HUES48 (cell line): ENCODE measurements around the gene MMP14.
"Not testable (repeated sequence)": the region's sequence is repeated elsewhere in the genome, so short reads cannot be mapped to it uniquely, and the experiment has no call there.

Source experiments
- H3K27ac ChIP-seq: one replicate; pipeline ENCODE4 v1.7.0; 2013; ENCODE audit warnings: low read depth, low read length, inconsistent platforms
- H3K27me3 ChIP-seq: 2 replicates; pipeline ENCODE4 v1.6.1; 2013; ENCODE audit warnings: mild to moderate bottlenecking, low read length; ENCODE audit not compliant: control insufficient read depth, insufficient read depth
- H3K36me3 ChIP-seq: 2 replicates; pipeline ENCODE4 v1.6.1; 2013; ENCODE audit warnings: low read length; ENCODE audit not compliant: control insufficient read depth, insufficient read depth
- H3K4me1 ChIP-seq: 2 replicates; pipeline ENCODE4 v1.6.1; 2013; ENCODE audit warnings: mild to moderate bottlenecking, low read length; ENCODE audit not compliant: control insufficient read depth, insufficient read depth
- H3K4me3 ChIP-seq: 2 replicates; pipeline ENCODE4 v1.5.1; 2013; ENCODE audit warnings: mild to moderate bottlenecking, low read depth, low read length
- H3K9ac ChIP-seq: 2 replicates; pipeline ENCODE4 v1.6.1; 2013; ENCODE audit warnings: mild to moderate bottlenecking, low read depth, low read length, moderate library complexity
- H3K9me3 ChIP-seq: 2 replicates; pipeline ENCODE4 v1.6.1; 2013; ENCODE audit warnings: low read length; ENCODE audit not compliant: control insufficient read depth, insufficient read depth

MMP14 gene

DNA sequence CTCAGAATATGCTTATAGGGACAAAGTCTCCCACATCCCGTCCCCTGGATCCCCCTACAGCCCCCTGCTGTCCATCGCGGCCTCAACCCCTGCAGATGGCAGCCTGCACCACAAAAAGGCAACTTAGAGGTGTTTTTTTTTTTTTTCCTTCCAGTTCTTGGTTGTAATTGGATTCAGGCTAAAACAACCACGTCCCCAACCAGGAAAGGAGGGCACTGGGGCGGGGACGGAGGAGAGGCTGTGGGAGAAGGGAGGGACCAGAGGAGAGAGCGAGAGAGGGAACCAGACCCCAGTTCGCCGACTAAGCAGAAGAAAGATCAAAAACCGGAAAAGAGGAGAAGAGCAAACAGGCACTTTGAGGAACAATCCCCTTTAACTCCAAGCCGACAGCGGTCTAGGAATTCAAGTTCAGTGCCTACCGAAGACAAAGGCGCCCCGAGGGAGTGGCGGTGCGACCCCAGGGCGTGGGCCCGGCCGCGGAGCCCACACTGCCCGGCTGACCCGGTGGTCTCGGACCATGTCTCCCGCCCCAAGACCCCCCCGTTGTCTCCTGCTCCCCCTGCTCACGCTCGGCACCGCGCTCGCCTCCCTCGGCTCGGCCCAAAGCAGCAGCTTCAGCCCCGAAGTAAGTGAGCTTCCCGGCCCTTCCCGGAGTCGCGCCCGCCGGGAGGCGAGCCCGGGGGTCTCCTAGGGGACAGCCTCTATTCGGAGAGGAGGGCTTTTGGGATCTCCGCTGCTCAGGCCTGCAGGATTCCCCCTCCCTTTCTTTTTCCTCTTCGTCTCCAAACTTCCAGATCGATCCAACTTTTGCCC is at the start of gene MMP14:
Gene MMP14 (plus strand): TSS at position 285 of the 813 bp plus-strand sequence. CDS start 233 bp downstream, at position 518.
- Histone ChIP-seq H3K4me3 (peak within 1 kb of the TSS; percentile 85), H3K9ac (peak within 1 kb of the TSS; percentile 72), H3K36me3 (peaks cover 36% of the 10 kb centered on the region), H3K27ac (peak within 1 kb of the TSS; percentile 72), H3K4me1 (peaks cover 22% of the 10 kb centered on the region), H3K9me3 (no peaks in the 10 kb centered on the region), H3K27me3 (no peaks in the 10 kb centered on the region)

DNA sequence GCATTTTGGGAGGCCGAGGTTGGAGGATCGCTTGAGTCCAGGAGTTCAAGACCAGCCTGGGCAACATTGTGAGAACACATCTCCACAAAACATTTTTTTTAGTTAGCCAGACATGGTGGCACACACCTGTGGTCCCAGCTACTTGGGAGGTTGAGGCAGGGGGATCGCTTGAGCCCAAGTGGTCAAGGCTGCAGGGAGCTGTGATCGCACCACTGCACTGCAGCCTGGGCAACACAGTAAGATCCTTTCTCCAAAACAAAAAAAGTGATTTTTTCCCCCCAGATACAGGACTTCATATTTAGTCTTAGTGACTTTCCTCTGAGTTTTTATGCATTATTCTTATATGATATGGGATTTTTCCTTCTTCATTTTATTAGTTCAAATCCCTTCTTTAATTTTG is 49.7 kb upstream of the MMP14 start:
- H3K4me3 ChIP-seq: no peak overlapping the region
- no peak overlapping the region for H3K9ac ChIP-seq
- no peaks in the 10 kb centered on the region for H3K9me3 ChIP-seq
- H3K27me3 ChIP-seq: no peaks in the 10 kb centered on the region
- no peaks in the 10 kb centered on the region for H3K4me1 ChIP-seq
- H3K36me3 ChIP-seq: no peaks in the 10 kb centered on the region
- H3K27ac ChIP-seq: no peak overlapping the region

DNA sequence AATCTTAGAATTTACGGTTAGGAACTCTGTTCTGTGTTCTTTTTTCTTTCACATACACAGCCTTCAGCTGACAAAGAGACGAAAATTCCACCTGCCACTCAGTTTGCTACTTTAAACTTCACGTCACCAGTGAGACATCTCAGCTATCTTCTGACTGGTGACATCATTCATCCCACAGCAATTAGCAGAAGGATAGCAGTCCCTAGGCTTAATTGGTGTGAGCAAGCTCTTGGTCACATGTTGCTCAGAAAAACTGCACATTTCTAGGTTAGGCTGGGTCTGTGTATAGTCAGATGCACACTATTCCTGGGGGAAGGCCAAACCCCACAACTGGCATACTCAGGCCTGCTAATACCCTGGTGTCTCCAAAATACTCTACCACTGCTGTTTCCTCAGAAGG is 45.1 kb upstream of the MMP14 start:
- H3K27ac ChIP-seq: no peak overlapping the region

DNA sequence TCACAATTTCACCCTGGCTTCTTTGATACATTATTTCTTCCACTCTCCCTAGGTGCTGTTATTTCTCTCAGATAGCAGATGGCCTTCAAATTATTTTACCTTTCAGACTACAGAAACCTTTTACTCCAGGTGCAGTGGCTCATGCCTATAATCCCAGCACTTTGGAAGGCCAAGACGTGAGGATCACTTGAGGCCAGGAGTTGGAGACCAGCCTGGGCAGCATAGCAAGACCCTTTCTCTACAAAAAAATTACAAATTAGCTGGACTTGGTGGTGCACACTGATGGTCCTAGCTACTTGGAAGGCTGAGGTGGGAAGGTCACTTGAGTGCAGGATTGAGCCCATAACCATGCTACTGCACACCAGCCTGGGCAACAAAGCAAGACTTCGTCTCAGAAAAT is 44.2 kb upstream of the MMP14 start:
- no peak overlapping the region for H3K27ac ChIP-seq
- H3K27me3 ChIP-seq: no peaks in the 10 kb centered on the region
- peaks cover 10% of the 10 kb centered on the region for H3K4me1 ChIP-seq
- H3K9ac ChIP-seq: no peak overlapping the region
- no peak overlapping the region for H3K4me3 ChIP-seq
- no peaks in the 10 kb centered on the region for H3K36me3 ChIP-seq
- H3K9me3 ChIP-seq: no peaks in the 10 kb centered on the region

More for the DNA sequence above, 45.1 kb upstream of the MMP14 start:
- Histone ChIP-seq H3K27me3 (no peaks in the 10 kb centered on the region), H3K4me3 (no peak overlapping the region), H3K9ac (no peak overlapping the region), H3K36me3 (no peaks in the 10 kb centered on the region), H3K4me1 (peaks cover 1% of the 10 kb centered on the region; the same call in 1 of the 2 replicates), H3K9me3 (no peaks in the 10 kb centered on the region)

DNA sequence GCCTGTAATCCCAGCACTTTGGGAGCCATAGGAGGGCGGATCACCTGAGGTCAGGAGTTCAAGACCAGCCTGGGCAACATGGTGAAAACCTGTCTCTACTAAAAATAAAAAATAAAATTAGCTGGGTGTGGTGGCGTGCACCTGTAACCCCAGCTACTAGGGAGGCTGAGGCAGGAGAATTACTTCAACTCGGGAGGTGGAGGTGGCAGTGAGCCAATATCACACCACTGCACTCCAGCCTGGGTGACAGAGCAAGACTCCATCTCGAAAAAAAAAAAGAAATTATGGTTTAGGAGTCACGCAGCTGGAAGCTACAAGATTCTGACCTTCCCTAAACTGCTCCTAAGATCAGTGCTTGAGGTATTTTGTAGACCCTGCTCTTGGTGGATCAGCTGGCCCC is 42.8 kb upstream of the MMP14 start:
- not testable (repeated sequence) for H3K27ac ChIP-seq, H3K36me3 ChIP-seq, H3K27me3 ChIP-seq, H3K9me3 ChIP-seq, H3K9ac ChIP-seq, H3K4me3 ChIP-seq
- peaks cover 13% of the 10 kb centered on the region for H3K4me1 ChIP-seq

DNA sequence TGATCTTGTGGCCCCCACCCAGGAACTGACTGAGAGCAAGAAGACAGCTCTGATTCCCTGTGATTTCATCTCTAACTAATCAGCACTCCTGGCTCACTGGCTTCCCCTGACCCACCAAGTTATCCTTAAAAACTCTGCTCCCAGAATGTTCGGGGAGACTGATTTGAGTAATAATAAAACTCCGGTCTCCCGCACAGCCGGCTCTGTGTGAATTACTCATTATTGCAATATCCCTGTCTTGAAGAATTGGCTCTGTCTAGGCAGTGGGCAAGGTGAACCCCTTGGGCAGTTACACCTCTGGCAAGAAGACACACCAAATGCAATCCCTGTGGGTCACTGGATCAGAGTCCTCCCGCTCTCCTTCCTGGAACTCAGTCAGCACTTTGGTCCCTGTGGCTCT is 42.4 kb upstream of the MMP14 start:
- Histone ChIP-seq H3K4me3 (no peak overlapping the region), H3K36me3 (no peaks in the 10 kb centered on the region), H3K27ac (no peak overlapping the region), H3K27me3 (no peaks in the 10 kb centered on the region), H3K9me3 (no peaks in the 10 kb centered on the region), H3K4me1 (peaks cover 13% of the 10 kb centered on the region), H3K9ac (no peak overlapping the region)

DNA sequence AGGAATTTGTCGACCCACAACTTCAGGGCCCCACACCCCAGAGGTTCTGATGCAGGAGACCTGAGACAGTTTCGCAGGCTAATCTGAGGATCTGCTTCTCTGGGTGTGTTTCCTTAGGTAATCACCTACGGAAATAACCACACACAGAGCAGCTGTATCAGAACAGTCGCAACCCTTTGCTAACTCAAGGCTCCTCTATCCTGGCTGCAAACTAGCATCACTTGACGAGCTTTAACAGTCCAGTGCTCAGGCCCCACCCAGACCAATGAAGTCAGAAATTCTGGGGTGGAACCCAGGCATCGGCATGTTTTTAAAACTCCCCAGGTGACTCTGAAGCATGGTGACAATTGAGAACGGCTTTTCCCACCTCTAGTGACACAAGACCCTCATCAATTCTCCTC is 41.8 kb upstream of the MMP14 start:
- H3K4me3 ChIP-seq: no peak overlapping the region
- no peak overlapping the region for H3K9ac ChIP-seq
- peaks cover 13% of the 10 kb centered on the region for H3K4me1 ChIP-seq
- H3K27me3 ChIP-seq: no peaks in the 10 kb centered on the region
- H3K27ac ChIP-seq: no peak overlapping the region
- no peaks in the 10 kb centered on the region for H3K36me3 ChIP-seq
- H3K9me3 ChIP-seq: no peaks in the 10 kb centered on the region

DNA sequence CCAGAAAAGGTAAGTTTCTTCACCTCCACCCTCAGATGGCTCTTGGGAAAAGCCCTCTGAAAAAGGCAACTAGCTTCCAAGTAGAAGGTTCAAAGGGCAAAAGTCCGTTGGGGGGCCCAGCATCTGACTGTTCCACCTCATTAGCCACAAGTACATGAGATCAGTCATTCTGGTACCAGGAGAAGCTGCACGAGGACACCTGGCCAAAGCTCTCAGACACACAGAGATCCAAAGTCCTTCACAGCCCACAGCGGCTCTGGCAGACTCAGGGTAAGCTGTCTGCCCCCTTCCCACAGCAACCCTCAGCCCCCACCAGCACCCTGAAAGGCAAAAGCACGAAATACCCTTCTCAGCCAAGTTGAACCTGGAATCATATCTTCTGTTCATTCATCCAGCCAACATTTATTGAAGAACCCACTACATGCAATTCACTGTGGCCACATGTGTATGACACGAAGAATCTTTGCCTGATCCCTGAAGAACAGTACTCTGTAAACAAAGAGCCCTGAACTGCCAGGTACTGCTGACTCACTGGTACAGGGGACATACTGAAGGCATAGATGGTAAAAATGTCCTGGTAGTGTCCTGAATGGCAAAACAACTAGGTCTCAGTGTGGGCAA is 40.2 kb upstream of the MMP14 start:
- Histone ChIP-seq H3K27me3 (no peaks in the 10 kb centered on the region), H3K36me3 (no peaks in the 10 kb centered on the region), H3K9me3 (no peaks in the 10 kb centered on the region), H3K4me1 (peaks cover 13% of the 10 kb centered on the region), H3K27ac (peak overlapping the region; percentile 8), H3K4me3 (no peak overlapping the region), H3K9ac (no peak overlapping the region)

DNA sequence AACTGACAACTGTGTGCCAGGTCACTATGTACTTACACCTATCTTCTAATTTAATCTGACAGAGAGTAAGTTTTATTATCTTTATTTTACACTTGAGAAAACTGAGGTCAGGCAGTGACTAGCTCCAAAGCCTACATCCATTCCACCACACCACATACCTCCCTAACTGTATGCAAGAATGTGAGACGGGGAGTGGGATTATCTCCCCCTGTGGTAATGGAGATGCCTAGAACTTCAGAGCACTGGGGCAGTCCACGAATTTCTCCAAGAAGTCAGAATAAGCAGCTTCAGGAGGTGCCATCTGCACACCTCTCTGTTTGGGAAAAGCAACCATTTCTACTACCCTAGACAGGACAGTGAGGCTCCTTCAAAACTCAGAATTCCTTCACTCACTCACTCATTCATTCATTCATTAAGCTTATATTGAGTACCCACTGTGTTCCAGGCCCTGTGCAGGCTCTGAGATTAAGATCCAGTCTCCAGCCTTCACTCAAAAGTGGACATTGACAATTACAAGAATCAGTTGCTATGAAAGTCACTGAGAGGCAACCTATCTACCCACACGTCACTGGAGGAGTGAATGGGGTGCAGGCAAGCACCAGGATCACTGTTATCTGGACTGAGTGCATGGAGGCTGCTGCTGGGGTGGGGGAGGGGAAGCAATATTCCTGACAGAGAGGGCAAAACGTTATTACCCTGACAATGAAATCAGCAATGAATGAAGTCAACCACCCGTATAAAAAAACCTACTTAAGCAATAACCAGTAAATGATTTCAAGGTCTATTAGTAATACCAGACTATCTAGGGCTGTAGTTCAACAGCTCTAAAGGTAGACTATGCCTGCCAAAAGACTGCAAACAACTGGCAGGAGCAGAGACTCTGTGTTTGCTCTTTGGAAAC is 39.1 kb upstream of the MMP14 start:
- Histone ChIP-seq H3K9ac (no peak overlapping the region), H3K4me3 (peak overlapping the region; percentile 21; the same call in 1 of the 2 replicates), H3K36me3 (no peaks in the 10 kb centered on the region), H3K4me1 (peaks cover 13% of the 10 kb centered on the region), H3K9me3 (no peaks in the 10 kb centered on the region), H3K27ac (peak overlapping the region; percentile 8), H3K27me3 (no peaks in the 10 kb centered on the region)

DNA sequence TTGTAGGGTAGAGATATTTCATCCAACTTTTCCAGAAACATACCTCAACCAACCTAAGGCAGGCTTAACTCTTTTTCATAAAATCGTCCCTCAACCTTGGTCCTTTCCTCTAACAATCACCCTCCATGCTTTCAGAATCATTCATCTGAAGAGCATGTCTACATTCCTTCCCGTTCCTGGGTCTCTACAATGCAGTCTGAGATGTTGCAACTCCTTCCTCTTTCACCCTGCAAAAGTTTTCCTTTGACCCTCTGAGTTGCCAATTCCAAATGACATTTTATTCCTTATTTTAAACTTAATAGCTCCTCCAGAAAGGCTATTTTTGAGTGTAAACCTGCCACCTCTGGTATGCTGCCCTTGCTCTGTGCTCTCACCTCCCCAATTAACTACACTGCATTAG is 37.9 kb upstream of the MMP14 start:
- Histone ChIP-seq H3K4me3 (no peak overlapping the region), H3K9me3 (no peaks in the 10 kb centered on the region), H3K36me3 (no peaks in the 10 kb centered on the region), H3K27me3 (no peaks in the 10 kb centered on the region), H3K4me1 (peaks cover 13% of the 10 kb centered on the region), H3K27ac (no peak overlapping the region), H3K9ac (no peak overlapping the region)
